BE2C (cell line): ENCODE measurements around the gene QSOX2.

ENCODE experiments used
- DNase-seq: peaks from one replicate; pipeline ENCODE4 v3.0.0-alpha.2; 2020
- H3K27me3 ChIP-seq: fragments of 250-450 bp; sonication (Bioruptor Pico); 2 replicates; pipeline ENCODE4 v1.5.1; 2020; ENCODE audit warnings: mild to moderate bottlenecking
- H3K36me3 ChIP-seq: fragments of 250-450 bp; sonication (Bioruptor Pico); 2 replicates; pipeline ENCODE4 v1.5.1; 2020; ENCODE audit warnings: mild to moderate bottlenecking
- H3K4me1 ChIP-seq: fragments of 250-450 bp; sonication (Bioruptor Pico); 2 replicates; pipeline ENCODE4 v1.5.1; 2020
- H3K4me3 ChIP-seq: 2 replicates; pipeline ENCODE4 v1.5.1; 2011; ENCODE audit warnings: low read depth, low read length
- H3K9me3 ChIP-seq: fragments of 250-450 bp; sonication (Bioruptor Pico); 2 replicates; pipeline ENCODE4 v1.5.1; 2020
- TF ChIP-seq, protein P1 (sequence below): IDR thresholded peaks from 2 replicates; pipeline ENCODE4 v1.5.1; 2012; ENCODE audit warnings: mild to moderate bottlenecking, low read depth, low read length

The QSOX2 gene

DNA sequence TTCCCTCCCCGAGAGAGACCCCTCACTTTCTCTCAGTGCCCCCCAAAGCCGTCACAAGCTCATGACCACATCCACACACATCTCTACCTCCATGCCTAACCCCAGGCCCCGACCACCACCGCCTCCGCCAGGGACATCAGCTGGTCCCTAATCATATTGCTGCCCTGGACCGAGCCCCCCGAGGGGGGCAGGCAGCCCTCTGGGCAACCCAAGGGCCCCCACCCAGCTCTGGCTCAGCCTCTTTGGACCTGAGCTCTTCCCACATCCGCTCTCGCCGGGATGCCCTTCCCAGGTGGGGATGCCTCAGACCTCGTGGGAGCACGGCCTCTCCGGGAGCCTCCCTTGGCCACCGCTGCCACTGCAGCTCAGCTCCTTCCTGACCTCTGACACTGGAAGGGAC is 59.2 kb downstream of the QSOX2 start:
- no peak overlapping the region for H3K4me3 ChIP-seq
- H3K9me3 ChIP-seq = no peaks in the 10 kb centered on the region
- TF ChIP-seq, protein P1, sequence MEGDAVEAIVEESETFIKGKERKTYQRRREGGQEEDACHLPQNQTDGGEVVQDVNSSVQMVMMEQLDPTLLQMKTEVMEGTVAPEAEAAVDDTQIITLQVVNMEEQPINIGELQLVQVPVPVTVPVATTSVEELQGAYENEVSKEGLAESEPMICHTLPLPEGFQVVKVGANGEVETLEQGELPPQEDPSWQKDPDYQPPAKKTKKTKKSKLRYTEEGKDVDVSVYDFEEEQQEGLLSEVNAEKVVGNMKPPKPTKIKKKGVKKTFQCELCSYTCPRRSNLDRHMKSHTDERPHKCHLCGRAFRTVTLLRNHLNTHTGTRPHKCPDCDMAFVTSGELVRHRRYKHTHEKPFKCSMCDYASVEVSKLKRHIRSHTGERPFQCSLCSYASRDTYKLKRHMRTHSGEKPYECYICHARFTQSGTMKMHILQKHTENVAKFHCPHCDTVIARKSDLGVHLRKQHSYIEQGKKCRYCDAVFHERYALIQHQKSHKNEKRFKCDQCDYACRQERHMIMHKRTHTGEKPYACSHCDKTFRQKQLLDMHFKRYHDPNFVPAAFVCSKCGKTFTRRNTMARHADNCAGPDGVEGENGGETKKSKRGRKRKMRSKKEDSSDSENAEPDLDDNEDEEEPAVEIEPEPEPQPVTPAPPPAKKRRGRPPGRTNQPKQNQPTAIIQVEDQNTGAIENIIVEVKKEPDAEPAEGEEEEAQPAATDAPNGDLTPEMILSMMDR = no peak
- H3K27me3 ChIP-seq = peaks cover 9% of the 10 kb centered on the region
- no peaks in the 10 kb centered on the region for H3K4me1 ChIP-seq
- DNase-seq = peak; percentile 4
- H3K36me3 ChIP-seq = no peaks in the 10 kb centered on the region

DNA sequence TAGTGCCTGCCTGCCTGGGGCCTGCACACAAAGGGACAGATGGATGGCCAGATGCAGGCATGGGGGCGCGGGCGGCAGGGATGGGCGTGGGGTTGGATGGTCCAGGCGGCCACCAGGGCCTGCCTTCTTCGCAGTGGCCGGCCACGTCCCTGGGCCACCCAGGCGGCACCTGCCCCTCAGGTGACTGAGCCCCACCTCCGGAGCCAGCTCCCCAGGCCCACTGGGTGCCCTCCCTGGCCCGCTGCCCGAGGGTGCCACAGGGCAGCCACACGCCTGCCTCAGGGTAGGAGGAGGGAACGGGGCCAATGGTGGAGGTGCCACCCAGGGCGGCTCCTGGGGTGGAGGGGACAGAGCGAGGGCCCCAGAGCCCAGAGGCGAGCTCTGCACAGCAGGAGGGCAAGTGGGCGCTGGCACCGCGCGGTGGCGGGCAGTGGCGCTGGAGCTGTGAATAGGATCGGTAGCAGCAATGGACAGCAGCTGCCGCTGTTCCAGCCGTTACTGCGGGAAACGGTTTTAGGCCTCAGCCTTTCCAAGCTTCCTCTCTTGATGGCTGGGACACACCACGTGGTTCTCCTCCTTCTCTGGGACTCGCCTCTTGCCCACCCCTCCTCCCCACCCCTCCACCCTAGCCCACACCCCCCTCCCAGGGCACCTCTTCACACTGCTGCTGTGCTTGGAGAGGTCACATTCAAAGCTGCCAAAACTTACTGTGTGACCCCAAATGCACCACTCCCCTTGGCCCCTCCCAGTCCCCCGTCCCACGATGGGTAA is 59.8 kb downstream of the QSOX2 start:
- peak; percentile 12 for DNase-seq
- Histone ChIP-seq H3K4me1 (no peaks in the 10 kb centered on the region), H3K27me3 (peaks cover 3% of the 10 kb centered on the region), H3K36me3 (no peaks in the 10 kb centered on the region), H3K9me3 (no peaks in the 10 kb centered on the region), H3K4me3 (no peak overlapping the region)
- TF ChIP-seq, protein P1 = no peak

DNA sequence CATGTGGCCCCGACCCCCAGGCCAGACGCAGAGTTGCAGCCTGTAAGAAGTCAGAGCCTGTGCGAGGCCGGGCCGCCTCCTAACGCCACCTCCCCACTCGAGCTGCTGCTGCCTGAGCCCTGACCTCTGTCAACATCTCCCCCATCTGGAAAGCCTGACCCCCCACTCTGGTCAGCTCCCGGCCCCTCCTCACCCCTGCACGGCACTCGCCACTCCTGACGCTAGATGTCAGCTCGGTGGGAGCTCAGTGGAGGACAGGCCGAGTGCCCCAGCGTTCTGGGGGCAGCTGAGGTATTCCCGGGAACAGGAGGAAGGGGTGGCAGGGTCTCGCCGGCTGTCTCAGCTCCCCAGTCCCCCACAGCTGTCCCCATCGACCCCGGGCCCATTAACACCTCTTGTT is 60.5 kb downstream of the QSOX2 start:
- H3K27me3 ChIP-seq = no peaks in the 10 kb centered on the region; the same call in 1 of the 2 replicates

DNA sequence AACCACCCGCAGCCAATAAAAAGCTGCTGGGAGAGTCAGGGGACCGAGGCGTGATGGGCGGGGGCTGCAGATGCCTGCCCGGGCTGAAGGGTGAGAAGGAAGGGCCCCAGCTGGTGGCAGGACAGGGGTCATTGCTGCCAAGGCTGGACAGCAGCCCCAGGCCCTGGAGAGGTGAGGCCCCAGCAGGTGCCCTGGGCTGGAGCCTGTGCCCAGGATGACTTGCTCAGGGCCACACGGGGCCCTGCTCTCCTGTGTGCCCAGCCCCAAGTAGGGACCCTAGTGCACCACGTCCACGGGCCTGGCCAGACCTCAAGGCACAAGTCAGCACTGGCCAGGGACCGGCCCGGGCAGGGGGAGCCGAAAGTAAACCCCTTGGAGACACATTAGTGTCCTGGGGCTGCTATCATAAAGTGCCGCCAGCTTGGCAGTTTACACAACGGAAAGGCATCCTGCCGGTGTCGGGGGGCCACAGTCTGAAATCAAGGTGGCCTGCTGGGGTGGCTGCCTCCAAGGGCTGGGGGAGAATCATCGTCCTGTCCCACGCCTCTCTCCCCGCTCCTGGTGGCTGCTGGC is 62.7 kb downstream of the QSOX2 start:
- peak; percentile 6 for DNase-seq
- TF ChIP-seq, protein P1 = no peak
- Histone ChIP-seq H3K36me3 (no peaks in the 10 kb centered on the region), H3K4me3 (no peak overlapping the region), H3K27me3 (peaks cover 15% of the 10 kb centered on the region), H3K4me1 (peaks cover 3% of the 10 kb centered on the region; the same call in 1 of the 2 replicates), H3K9me3 (no peaks in the 10 kb centered on the region)

More for the DNA sequence above, 60.5 kb downstream of the QSOX2 start:
- no peaks in the 10 kb centered on the region for H3K9me3 ChIP-seq
- TF ChIP-seq, protein P1 = no peak
- peak; percentile 8 for DNase-seq
- no peaks in the 10 kb centered on the region for H3K4me1 ChIP-seq
- H3K4me3 ChIP-seq = no peak overlapping the region
- no peaks in the 10 kb centered on the region for H3K36me3 ChIP-seq

DNA sequence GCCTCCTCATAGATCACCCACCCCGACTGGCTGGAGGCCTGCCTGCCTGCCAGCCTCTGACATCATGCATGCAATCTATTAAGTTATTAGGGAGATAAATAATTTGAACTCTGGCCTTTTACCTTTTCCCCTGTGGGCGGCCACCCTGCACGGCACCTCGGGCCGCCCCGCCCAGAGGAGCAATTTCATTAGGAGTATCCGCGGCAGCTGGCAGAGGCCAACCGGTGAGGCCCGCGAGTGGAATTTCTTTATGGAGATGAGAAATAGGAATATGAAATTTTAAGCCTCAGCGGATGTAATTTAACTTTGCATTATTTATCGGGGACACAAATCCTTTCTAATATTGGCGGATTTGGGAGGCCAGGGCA is 63.2 kb downstream of the QSOX2 start:
- no peaks in the 10 kb centered on the region for H3K36me3 ChIP-seq
- peak; percentile 3 for DNase-seq
- no peaks in the 10 kb centered on the region for H3K9me3 ChIP-seq
- H3K4me3 ChIP-seq = no peak overlapping the region
- TF ChIP-seq, protein P1 = no peak
- peaks cover 15% of the 10 kb centered on the region for H3K27me3 ChIP-seq
- peaks cover 5% of the 10 kb centered on the region for H3K4me1 ChIP-seq

DNA sequence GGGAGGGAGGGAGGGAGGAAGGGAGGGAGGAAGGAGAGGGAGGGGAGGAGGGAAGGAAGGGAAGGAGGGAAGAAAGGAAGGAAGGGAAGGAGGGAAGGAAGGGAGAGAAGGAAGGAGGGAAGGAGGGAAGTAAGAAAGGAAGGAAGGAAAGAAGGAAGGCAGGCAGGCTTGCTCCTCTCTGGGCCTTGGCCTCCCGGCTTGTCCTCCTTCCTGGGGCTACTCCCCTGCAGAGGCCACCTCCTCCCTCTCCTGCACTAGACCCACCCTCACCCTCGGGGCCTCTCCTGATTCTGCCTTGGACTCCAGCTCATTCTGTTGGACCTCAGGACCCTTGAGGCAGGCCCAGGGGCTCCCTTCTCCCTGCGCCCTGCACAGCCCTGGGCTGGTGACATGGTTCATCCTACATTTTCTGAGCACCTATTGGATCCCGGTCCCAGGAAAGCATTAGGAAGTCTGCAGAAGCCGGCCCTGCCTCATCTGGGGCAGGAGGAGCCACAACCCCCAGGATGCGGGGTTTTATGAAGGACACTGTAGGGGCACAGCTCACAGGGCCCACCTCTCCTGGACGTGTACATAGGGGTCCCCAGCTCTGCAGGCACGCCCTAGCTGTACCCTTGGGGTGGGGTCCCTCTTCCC is 63.7 kb downstream of the QSOX2 start:
- peak; percentile 3 for DNase-seq
- Histone ChIP-seq H3K9me3 (no peaks in the 10 kb centered on the region), H3K36me3 (no peaks in the 10 kb centered on the region), H3K4me3 (no peak overlapping the region), H3K27me3 (peaks cover 17% of the 10 kb centered on the region), H3K4me1 (peaks cover 10% of the 10 kb centered on the region)
- TF ChIP-seq, protein P1 = no peak
